K562 (cell line): ENCODE data around the gene ZNF200. TPM values are rescaled to one million over a fixed set of nuclear protein-coding genes. Genes with fewer than 3 reads are reported as not detected.

Source experiments
- CREB1 ChIP-seq, 2 experiments: sonication (generic) in 1 of 2; formaldehyde crosslinking in 1 of 2; IDR thresholded peaks; 2 replicates each; pipeline versions ENCODE4 v1.6.1 to v1.8.0; 2012 to 2022; ENCODE audit warnings: inconsistent platforms in 1 of 2, mild to moderate bottlenecking in 1 of 2, missing genetic modification reagents in 1 of 2, moderate library complexity in 1 of 2
- CXXC5 ChIP-seq: fragments of 250-450 bp; sonication (Bioruptor Pico); IDR thresholded peaks from 2 replicates; pipeline ENCODE4 v1.8.0; 2022; ENCODE audit warnings: inconsistent platforms, mild to moderate bottlenecking, moderate library complexity
- DMBX1 ChIP-seq: fragments of 250-450 bp; sonication (Bioruptor Pico); IDR thresholded peaks from 2 replicates; pipeline ENCODE4 v1.8.0; 2022; ENCODE audit warnings: inconsistent platforms, mild to moderate bottlenecking, moderate library complexity, borderline replicate concordance
- ETV5 ChIP-seq: sonication (generic); formaldehyde crosslinking; IDR thresholded peaks from 2 replicates; pipeline ENCODE4 v1.4.0; 2020; ENCODE audit warnings: low read depth, mild to moderate bottlenecking, missing genetic modification reagents
- FOXJ2 ChIP-seq: fragments of 200-800 bp; sonication (Bioruptor generic); IDR thresholded peaks from 2 replicates; pipeline ENCODE4 v1.6.1; 2016; ENCODE audit warnings: missing genetic modification characterization, missing compliant biosample characterization
- FOXK2 ChIP-seq, 2 experiments: fragments of 450-650 bp; IDR thresholded peaks in 1 of 2; conservative IDR thresholded peaks in 1 of 2; 2 replicates each; pipeline ENCODE4 v1.6.1; 2016; ENCODE audit warnings: low read depth in 2 of 2, mild to moderate bottlenecking in 1 of 2
- GABPB2 ChIP-seq: fragments of 250-450 bp; sonication (Bioruptor Pico); conservative IDR thresholded peaks from 2 replicates; pipeline ENCODE4 v1.5.1; 2021; ENCODE audit warnings: mild to moderate bottlenecking
- KLF13 ChIP-seq: fragments of 450-650 bp; IDR thresholded peaks from 2 replicates; pipeline ENCODE4 v1.6.1; 2016; ENCODE audit warnings: missing genetic modification characterization, low read depth, mild to moderate bottlenecking, missing compliant biosample characterization, moderate library complexity, borderline replicate concordance
- MTA3 ChIP-seq: fragments of 450-650 bp; formaldehyde crosslinking; IDR thresholded peaks from 2 replicates; pipeline ENCODE4 v1.6.1; 2017; ENCODE audit warnings: mild to moderate bottlenecking, borderline replicate concordance
- OTX1 ChIP-seq: fragments of 450-650 bp; formaldehyde crosslinking; IDR thresholded peaks from 2 replicates; pipeline ENCODE4 v1.4.0; 2022; ENCODE audit warnings: mild to moderate bottlenecking
- SAFB ChIP-seq: fragments of 200-400 bp; formaldehyde crosslinking; IDR thresholded peaks from 2 replicates; pipeline ENCODE4 v1.6.1; 2017; ENCODE audit warnings: low read depth, low read length, borderline replicate concordance
- SIN3B ChIP-seq: fragments of 450-650 bp; IDR thresholded peaks from 2 replicates; pipeline ENCODE4 v1.6.1; 2017; ENCODE audit warnings: low read depth, mild to moderate bottlenecking, moderate library complexity
- TAL1 ChIP-seq: fragments of 450-650 bp; IDR thresholded peaks from 2 replicates; pipeline ENCODE4 v1.6.1; 2016; ENCODE audit warnings: mild to moderate bottlenecking
- ZFX ChIP-seq: sonication (generic); formaldehyde crosslinking; IDR thresholded peaks from 2 replicates; pipeline ENCODE4 v1.8.0; 2022; ENCODE audit warnings: mild to moderate bottlenecking, missing genetic modification reagents, moderate library complexity
- ZNF121 ChIP-seq: sonication (generic); formaldehyde crosslinking; conservative IDR thresholded peaks from 2 replicates; pipeline ENCODE4 v1.8.0; 2022; ENCODE audit warnings: missing genetic modification reagents
- ZNF174 ChIP-seq: fragments of 250-450 bp; sonication (Bioruptor Pico); IDR thresholded peaks from 2 replicates; pipeline ENCODE4 v1.4.0; 2020; ENCODE audit warnings: mild to moderate bottlenecking
- ZNF57 ChIP-seq: fragments of 450-650 bp; formaldehyde crosslinking; IDR thresholded peaks from 2 replicates; pipeline ENCODE4 v1.4.0; 2020; ENCODE audit warnings: mild to moderate bottlenecking, moderate library complexity
- ZNF586 ChIP-seq: fragments of 450-650 bp; formaldehyde crosslinking; conservative IDR thresholded peaks from 2 replicates; pipeline ENCODE4 v1.4.0; 2020; ENCODE audit warnings: mild to moderate bottlenecking, moderate library complexity
- polyA plus RNA-seq, 8 experiments: library from polyadenylated mRNA; depleted of rRNA in 4 of 8; stranded (reverse) in 5 of 8; unstranded in 3 of 8; fragments of >200 nt; fragmentation: Nextera tagmentation in 2 of 8; fragmentation: Illumina TruSeq in 1 of 8; extraction: Ambion mirVana in 2 of 8; extraction: Trizol in 1 of 8; gene quantifications; 2 replicates each; pipeline versions ENCODE4 v1.2.1 to v1.2.3, GENCODE V29; 2011 to 2014; ENCODE audit warnings: inconsistent platforms in 1 of 8, missing spikeins in 1 of 8
- total RNA-seq, 7 experiments: library from RNA; depleted of rRNA in 6 of 7; stranded (reverse); fragments of >200 nt in 6 of 7; fragmentation: Illumina TruSeq in 2 of 7; extraction: Trizol in 2 of 7; gene quantifications; 2 replicates each; pipeline versions ENCODE4 v1.2.1 to v1.2.3, GENCODE V29; 2011 to 2021; ENCODE audit warnings: low replicate concordance in 1 of 7
- TF ChIP-seq, protein P1 (sequence below): fragments of 200-800 bp; sonication (Bioruptor generic); IDR thresholded peaks from 2 replicates; pipeline ENCODE4 v1.6.1; 2017; ENCODE audit warnings: missing genetic modification characterization, missing compliant biosample characterization
- TF ChIP-seq, protein P2 (sequence below), 2 experiments: IDR thresholded peaks in 1 of 2; conservative IDR thresholded peaks in 1 of 2; 2 replicates each; pipeline ENCODE4 v1.6.1; 2016; ENCODE audit warnings: low read depth in 2 of 2, mild to moderate bottlenecking in 1 of 2, missing compliant biosample characterization in 1 of 2, missing genetic modification characterization in 1 of 2, moderate library complexity in 1 of 2
- TF ChIP-seq, protein P3 (sequence below): fragments of 250-450 bp; sonication (Bioruptor Pico); IDR thresholded peaks from 2 replicates; pipeline ENCODE4 v1.5.0; 2021

The ZNF200 gene
- total and polyA plus RNA-seq, 9 of the 15 experiments (the other 6 are each of a cell fraction or from before 2014, with no cell fraction given) = 4.8 to 14.5 (median 9.2) TPM

DNA sequence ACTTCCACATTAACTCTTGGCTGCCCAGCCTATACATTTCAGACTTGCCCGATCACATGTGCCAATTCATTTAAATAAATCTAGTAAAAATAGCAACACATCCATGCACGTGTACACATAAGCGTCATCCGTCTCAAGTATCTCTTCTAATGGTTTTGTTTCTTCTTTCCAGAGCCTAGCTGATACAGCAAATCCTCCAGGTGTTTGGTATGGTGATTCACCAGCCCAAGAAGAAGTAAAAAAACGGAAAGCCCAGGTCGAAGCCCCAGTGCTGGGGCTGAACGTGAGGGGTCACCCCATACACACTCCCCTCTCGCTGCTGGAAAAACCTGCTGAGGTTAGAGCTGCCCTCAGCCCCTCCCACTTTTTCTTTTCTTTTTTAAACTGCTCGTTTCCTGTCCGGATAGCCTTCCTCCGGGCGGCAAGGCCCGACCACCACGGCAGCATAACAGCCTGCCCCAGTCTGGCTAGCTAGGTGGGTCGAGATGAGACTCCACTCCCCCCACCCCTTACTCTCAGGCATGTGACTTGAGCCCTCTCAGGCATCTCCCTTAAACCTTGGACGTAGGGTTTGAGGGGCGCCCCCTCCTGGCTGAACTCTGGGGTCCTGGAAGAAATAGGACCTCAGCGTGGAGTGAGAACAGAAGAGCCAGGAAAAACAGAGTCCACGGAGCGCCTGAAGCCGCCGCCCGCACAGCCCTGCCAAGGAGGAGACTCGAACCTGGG is 60.9 kb downstream of the ZNF200 start (continued):
- no peak for TF ChIP-seq ZNF121 (CRISPR knock-in tag)
- TF ChIP-seq ZFX (CRISPR knock-in tag) = peak; percentile 30; the same call in 1 of the 2 replicates
- 0 out of 2 replicates have a peak, but pooled peaks have one; percentile 31 for TF ChIP-seq MTA3
- no peak for TF ChIP-seq ZNF174 (CRISPR knock-in tag)
- peak; percentile 80 for TF ChIP-seq KLF13 (tag)
- TF ChIP-seq, protein P1, sequence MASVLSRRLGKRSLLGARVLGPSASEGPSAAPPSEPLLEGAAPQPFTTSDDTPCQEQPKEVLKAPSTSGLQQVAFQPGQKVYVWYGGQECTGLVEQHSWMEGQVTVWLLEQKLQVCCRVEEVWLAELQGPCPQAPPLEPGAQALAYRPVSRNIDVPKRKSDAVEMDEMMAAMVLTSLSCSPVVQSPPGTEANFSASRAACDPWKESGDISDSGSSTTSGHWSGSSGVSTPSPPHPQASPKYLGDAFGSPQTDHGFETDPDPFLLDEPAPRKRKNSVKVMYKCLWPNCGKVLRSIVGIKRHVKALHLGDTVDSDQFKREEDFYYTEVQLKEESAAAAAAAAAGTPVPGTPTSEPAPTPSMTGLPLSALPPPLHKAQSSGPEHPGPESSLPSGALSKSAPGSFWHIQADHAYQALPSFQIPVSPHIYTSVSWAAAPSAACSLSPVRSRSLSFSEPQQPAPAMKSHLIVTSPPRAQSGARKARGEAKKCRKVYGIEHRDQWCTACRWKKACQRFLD (CRISPR knock-in tag) = no peak
- TF ChIP-seq FOXJ2 (tag) = no peak
- TF ChIP-seq SAFB = no peak
- 0 out of 4 replicates have a peak, but pooled peaks of 1 of the 2 experiments have one; percentile 11 for TF ChIP-seq FOXK2 (conservative IDR thresholded peaks at IDR 0.05 in 1 of 2, IDR thresholded peaks at IDR 0.05 in 1 of 2; ENCODE audit: low read depth in 2 of 2)
- TF ChIP-seq SIN3B = no peak
- TF ChIP-seq CXXC5 (CRISPR knock-in tag) = peak; percentile 38; the same call in 1 of the 2 replicates
- no peak for TF ChIP-seq ZNF57 (CRISPR knock-in tag)
- no peak for TF ChIP-seq TAL1
- no peak for TF ChIP-seq CREB1 (IDR thresholded peaks at IDR 0.05)
- TF ChIP-seq CREB1 (CRISPR knock-in tag; IDR thresholded peaks at IDR 0.05) = peak; percentile 33; the same call in 1 of the 2 replicates
- TF ChIP-seq OTX1 (CRISPR knock-in tag) = no peak
- no peak for TF ChIP-seq DMBX1 (CRISPR knock-in tag)
- TF ChIP-seq ZNF586 (CRISPR knock-in tag) = no peak
- TF ChIP-seq ETV5 (CRISPR knock-in tag) = no peak; the same call in 1 of the 2 replicates
- TF ChIP-seq GABPB2 = no peak
- TF ChIP-seq, protein P2, sequence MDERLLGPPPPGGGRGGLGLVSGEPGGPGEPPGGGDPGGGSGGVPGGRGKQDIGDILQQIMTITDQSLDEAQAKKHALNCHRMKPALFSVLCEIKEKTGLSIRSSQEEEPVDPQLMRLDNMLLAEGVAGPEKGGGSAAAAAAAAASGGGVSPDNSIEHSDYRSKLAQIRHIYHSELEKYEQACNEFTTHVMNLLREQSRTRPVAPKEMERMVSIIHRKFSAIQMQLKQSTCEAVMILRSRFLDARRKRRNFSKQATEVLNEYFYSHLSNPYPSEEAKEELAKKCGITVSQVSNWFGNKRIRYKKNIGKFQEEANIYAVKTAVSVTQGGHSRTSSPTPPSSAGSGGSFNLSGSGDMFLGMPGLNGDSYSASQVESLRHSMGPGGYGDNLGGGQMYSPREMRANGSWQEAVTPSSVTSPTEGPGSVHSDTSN (CRISPR knock-in tag; IDR thresholded peaks at IDR 0.05; ENCODE audit: low read depth) = no peak
- TF ChIP-seq, protein P2 (tag; conservative IDR thresholded peaks at IDR 0.05; ENCODE audit: low read depth) = no peak
- TF ChIP-seq, protein P3, sequence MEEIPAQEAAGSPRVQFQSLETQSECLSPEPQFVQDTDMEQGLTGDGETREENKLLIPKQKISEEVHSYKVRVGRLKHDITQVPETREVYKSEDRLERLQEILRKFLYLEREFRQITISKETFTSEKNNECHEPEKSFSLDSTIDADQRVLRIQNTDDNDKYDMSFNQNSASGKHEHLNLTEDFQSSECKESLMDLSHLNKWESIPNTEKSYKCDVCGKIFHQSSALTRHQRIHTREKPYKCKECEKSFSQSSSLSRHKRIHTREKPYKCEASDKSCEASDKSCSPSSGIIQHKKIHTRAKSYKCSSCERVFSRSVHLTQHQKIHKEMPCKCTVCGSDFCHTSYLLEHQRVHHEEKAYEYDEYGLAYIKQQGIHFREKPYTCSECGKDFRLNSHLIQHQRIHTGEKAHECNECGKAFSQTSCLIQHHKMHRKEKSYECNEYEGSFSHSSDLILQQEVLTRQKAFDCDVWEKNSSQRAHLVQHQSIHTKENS (CRISPR knock-in tag) = no peak
